NCI-H748 treated with DMSO at 0.1 percent for 48 hours (cell line): ENCODE results near the gene CNRIP1.

Source experiments
- DNase-seq: peaks from one replicate; lab custom pipeline; 2025; lab: John Stamatoyannopoulos, UW

Gene CNRIP1

DNA sequence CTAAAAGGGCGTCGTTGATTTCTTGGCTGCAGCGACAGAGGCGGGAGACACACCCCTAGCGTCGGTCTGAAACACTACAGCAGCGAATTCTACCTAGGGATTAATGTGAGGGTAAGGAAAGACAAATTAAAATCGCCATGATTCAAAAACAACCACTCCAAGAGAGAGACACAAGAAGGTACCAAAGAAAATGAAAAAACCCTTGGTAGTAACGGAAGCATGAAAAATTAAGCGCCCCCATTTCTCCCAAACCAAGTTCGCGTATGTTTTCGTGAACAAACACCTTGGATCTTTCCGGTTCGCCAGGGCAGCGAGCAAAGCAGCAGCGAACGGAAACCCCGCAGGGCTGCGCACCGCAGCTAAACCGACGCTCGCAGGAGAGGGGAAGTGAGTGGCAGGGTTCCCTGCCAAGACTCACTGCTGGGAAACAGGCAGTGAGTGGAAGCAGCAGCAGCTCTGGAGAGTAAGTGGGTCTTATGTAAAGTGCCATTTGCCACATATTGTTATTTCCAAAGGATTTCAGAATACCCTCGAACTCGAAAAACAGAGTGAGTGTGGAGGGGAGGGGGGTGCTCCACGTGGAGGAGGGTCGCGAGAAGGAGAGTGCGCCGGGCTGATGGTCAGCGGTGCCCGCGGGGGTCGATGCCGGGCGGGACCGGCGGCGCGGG is 68.4 kb downstream of the CNRIP1 start:
- peak; percentile 83 for DNase-seq

DNA sequence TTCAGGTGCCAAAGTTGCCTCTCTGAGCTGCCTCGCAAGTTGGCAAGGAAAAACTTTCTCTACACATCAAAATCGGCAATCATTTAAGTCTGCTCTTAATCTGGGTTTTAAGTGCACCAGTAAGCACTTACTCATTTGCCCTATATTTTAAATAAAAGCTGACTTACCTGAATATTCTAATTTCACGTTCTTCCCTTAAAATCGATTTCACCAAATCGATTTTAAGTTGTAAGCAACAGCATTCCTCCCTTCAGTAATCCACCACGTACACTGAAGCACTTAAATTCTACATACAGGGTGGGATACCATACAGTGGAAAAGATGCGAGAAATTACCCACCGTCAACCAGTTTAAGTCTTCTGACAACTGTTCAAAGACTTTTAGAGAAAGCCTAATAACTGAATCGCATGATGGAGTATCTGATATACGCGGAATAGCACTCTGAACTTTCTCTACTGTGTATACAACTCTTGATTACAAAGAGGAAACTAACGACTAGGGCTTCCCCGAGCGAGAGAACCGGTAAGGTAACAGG is 69.0 kb downstream of the CNRIP1 start:
- no peak for DNase-seq

DNA sequence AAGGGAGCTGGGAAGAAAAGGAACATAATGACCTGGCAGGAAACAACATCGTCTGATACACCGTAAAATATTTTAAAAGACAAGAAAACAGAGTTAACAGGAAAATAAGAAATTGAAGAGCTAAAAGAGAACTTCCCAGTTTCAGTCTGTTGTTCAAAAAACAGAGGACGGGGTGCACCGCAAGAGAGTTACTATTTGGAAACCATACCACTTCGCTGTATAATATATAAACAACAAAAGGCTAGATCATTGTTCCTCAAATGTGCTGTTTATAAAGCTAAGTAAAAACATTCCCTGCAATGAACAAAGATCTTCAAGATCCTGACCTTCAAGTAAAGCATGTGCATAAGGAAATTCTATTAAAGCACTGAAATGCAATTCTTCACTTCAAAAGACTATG is 69.6 kb downstream of the CNRIP1 start:
- DNase-seq, result no peak

DNA sequence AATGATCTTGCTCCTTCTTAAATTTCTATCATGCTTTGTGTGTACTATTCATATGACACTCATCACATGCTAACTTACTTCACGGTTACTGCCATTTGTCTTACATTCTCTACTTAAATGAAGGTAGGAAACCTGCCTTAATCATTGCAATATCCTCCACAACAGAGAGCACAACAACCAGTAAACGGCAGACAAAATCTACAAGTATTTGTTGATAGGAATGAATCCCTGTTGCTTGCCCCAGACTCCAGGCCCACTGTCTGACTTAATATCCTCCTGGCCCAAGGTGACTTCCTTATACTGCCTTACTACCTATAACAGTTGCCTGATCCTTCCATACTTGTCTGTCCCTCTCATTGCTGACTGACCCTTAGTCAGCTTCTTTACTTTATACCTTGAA is 70.9 kb downstream of the CNRIP1 start:
- DNase-seq, result no peak

DNA sequence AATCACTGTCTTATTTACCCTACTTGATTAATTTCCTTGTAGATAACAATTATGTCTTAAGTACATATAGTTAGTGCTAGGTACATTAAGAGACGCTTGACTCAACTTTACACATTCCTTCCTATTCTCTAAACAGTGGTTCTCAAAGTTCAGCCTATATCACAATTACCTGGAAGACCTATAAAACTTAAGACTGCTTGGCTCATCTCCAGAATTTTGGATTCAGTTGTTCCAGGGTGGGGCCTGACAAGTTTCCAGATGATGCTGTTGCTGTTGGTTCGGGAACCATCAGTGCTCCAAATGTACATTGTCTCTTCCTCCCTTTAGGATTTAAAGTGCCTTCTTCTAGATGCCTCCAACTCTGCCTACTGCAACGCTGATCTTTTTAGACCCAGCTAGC is 71.4 kb downstream of the CNRIP1 start:
- no peak for DNase-seq

DNA sequence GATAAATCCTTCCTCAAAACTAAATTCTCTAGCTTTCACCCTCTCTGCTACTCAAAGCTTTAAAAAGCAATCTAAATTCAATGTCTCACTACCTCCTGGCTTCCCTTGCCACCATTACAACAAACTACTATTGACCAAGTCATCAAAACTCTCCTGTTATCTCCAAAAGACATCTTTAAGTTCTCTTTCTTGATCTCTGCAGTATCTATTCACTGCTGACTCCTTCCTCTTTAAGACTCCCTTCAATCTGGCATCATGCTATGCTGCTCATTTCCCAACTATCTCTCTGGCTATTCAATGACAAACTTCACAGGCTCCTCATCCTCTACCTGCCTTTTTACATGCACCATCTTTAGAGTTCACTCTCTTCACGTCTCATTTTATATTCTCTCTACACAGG is 73.4 kb downstream of the CNRIP1 start:
- DNase-seq, result no peak

DNA sequence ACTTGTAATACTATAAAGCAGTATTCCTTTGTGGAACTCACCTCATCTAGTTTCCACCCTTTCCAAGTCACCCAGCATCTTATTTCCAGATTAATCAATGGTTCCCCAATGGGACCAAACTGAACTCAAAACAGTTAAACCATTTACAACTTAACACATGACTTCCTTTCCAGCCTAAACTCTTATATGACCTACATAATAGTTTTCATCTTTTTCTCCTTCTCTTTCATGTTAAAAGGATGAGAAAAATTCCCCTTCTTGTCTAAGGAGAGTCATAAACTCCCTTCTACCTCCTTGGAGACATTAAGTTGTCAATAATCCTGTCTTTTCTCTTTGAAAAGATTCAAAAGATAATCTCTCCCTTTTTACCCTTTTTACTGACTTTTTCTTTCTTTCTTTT is 74.1 kb downstream of the CNRIP1 start:
- DNase-seq, result no peak

DNA sequence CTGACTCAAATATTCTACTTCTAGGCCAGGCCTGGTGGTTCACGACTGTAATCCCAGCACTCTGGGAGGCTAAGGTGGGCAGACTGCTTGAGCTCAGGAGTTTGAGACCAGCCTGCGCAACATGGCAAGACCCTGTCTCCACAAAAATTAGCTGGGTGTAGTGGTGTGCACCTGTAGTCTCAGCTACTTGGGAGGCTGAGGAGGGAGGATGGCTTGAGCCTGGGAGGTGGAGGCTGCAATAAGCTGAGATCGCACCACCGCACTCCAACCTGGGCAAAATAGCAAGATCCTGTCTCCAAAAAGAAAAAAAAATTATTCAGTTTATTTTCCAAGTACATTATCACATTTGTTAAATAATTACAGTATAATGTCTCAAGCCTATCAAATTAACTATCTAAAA is 74.7 kb downstream of the CNRIP1 start:
- DNase-seq, result no peak

DNA sequence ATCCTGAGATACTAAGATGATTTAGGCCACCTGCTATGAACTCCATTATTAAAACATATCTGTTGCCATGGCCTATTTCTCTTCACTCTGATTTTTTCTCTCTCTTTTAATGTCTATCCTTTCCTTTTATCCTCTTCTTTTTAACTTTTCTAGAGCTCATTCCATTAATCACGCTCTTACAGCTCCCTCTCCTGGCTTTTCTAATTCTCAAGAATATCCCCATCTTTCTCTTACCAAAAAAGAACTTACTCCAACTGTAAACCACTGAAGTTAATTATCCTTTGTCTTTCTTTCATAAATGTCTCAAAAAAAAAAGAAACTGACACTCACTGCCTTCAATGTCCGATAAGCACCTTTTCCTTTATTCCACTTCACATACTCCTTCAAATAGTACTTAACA is 75.3 kb downstream of the CNRIP1 start:
- DNase-seq, result no peak
